ENCODE data around the gene CNGA3. TPM values are rescaled to one million over a fixed set of nuclear protein-coding genes. Genes with fewer than 3 reads are reported as not detected.

Gene CNGA3
- total RNA-seq, 1 donor from 2014 or later, result 3.7 TPM

DNA sequence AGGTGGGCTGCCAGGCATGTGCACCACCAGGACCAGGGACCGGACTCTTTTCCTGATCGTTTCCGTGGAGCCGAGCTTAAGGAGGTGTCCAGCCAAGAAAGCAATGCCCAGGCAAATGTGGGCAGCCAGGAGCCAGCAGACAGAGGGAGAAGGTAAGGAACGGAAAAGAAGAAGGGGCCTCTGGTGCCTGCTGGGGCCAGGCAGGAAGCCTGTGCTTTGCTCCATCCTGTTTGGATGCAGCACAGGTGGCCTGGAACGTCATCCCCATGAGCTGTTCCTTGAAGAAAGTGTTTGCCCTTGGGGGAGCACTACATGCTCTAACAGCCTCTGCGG, 33.9 kb downstream of the CNGA3 start:
- Mint-ChIP-seq H3K4me1 (ENCODE audit: unreplicated experiment) (peaks cover 10% of the 10 kb centered on the region), H3K4me3 (no peak overlapping the region)

DNA sequence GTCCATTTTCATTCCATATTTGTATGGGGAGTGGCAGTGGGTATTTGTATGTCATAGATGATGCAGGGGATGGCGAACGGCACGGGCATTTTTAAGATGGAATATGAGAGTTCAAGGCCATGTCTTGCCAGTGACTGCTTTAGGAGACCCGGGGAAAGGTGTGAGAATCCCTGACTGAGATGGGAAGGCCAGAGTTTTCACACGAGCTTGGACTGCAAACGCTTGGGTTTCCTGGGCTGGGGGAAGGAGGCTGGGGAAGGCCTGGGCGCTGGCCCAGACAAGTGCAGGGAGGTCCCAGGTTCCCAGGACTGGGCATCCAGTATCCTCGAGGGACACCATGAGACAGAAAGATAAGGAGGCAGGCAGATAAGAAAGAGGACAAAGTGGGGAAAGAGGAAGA, 35.2 kb downstream of the CNGA3 start:
- H3K9me3 Mint-ChIP-seq, result no peaks in the 10 kb centered on the region
- peaks cover 28% of the 10 kb centered on the region for H3K27me3 Mint-ChIP-seq
- TF ChIP-seq, protein P1, sequence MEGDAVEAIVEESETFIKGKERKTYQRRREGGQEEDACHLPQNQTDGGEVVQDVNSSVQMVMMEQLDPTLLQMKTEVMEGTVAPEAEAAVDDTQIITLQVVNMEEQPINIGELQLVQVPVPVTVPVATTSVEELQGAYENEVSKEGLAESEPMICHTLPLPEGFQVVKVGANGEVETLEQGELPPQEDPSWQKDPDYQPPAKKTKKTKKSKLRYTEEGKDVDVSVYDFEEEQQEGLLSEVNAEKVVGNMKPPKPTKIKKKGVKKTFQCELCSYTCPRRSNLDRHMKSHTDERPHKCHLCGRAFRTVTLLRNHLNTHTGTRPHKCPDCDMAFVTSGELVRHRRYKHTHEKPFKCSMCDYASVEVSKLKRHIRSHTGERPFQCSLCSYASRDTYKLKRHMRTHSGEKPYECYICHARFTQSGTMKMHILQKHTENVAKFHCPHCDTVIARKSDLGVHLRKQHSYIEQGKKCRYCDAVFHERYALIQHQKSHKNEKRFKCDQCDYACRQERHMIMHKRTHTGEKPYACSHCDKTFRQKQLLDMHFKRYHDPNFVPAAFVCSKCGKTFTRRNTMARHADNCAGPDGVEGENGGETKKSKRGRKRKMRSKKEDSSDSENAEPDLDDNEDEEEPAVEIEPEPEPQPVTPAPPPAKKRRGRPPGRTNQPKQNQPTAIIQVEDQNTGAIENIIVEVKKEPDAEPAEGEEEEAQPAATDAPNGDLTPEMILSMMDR (conservative IDR thresholded peaks at IDR 0.05), result no peak
- no peaks in the 10 kb centered on the region for H3K36me3 Mint-ChIP-seq
- no peak for DNase-seq (ENCODE audit: extremely low spot score, unreplicated experiment)
- H3K4me3 Mint-ChIP-seq, result no peak overlapping the region
- peaks cover 8% of the 10 kb centered on the region for H3K4me1 Mint-ChIP-seq (ENCODE audit: unreplicated experiment)
- H3K27ac Mint-ChIP-seq, result no peak overlapping the region

More for the DNA sequence above, 33.9 kb downstream of the CNGA3 start:
- Mint-ChIP-seq H3K36me3 (no peaks in the 10 kb centered on the region), H3K27me3 (peaks cover 41% of the 10 kb centered on the region), H3K27ac (no peak overlapping the region), H3K9me3 (no peaks in the 10 kb centered on the region)
- TF ChIP-seq, protein P1 (conservative IDR thresholded peaks at IDR 0.05), result no peak
- DNase-seq (ENCODE audit: extremely low spot score, unreplicated experiment), result no peak

DNA sequence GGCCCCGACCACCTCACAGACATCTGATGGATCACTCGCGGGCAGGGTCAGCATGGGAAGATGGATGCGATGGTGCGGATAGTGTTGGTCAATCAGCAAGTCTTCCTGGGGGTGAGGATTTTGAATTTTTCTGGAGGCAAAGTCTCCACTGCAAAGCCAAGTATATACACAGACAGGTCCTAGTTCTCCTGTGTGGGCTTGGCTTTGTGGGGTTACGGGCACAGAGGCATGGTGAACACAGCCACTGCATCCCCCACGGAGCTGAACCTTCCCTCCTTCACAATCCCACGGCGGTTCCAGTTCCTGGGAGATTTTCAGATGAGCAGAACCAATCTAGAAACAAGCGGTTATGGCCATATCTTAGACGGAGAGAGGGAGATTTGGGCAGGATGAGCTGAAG, 35.8 kb downstream of the CNGA3 start:
- Mint-ChIP-seq H3K36me3 (no peaks in the 10 kb centered on the region), H3K27me3 (peaks cover 25% of the 10 kb centered on the region), H3K9me3 (no peaks in the 10 kb centered on the region), H3K4me3 (no peak overlapping the region), H3K27ac (no peak overlapping the region), H3K4me1 (ENCODE audit: unreplicated experiment) (peaks cover 3% of the 10 kb centered on the region)
- TF ChIP-seq, protein P1 (conservative IDR thresholded peaks at IDR 0.05), result no peak
- DNase-seq (ENCODE audit: extremely low spot score, unreplicated experiment), result no peak

GRCh38 chr2:98382739-98383138, 36.5 kb downstream of the CNGA3 start:
- H3K27me3 Mint-ChIP-seq, result peaks cover 21% of the 10 kb centered on the region
- no peak overlapping the region for H3K4me3 Mint-ChIP-seq
- no peaks in the 10 kb centered on the region for H3K9me3 Mint-ChIP-seq

DNA sequence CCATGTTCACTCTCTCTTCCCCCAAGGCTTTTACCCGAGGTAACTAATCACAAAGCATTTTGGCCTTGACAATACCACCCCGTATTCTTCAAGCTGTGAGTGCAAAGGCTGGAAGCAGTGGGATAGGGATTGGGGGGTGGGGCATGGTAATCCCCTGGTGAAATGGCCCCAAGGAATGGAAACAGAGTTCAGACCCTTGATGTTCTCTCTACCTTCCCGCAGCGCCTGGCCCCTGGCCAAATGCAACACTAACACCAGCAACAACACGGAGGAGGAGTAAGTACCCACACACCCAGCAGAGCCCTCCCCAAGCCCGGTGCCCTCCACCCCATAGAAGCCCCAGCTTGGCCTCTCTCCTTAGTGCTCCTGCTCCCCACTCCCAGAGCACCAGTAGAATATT, 36.9 kb downstream of the CNGA3 start:
- no peak for DNase-seq (ENCODE audit: extremely low spot score, unreplicated experiment)
- H3K36me3 Mint-ChIP-seq, result no peaks in the 10 kb centered on the region
- TF ChIP-seq, protein P1 (conservative IDR thresholded peaks at IDR 0.05), result no peak
- no peak overlapping the region for H3K4me3 Mint-ChIP-seq
- peaks cover 3% of the 10 kb centered on the region for H3K4me1 Mint-ChIP-seq (ENCODE audit: unreplicated experiment)
- no peaks in the 10 kb centered on the region for H3K9me3 Mint-ChIP-seq
- no peak overlapping the region for H3K27ac Mint-ChIP-seq
- H3K27me3 Mint-ChIP-seq, result peaks cover 18% of the 10 kb centered on the region

More at GRCh38 chr2:98382739-98383138, 36.5 kb downstream of the CNGA3 start:
- no peaks in the 10 kb centered on the region for H3K36me3 Mint-ChIP-seq
- TF ChIP-seq, protein P1 (conservative IDR thresholded peaks at IDR 0.05), result no peak
- no peak for DNase-seq (ENCODE audit: extremely low spot score, unreplicated experiment)
- peaks cover 3% of the 10 kb centered on the region for H3K4me1 Mint-ChIP-seq (ENCODE audit: unreplicated experiment)
- no peak overlapping the region for H3K27ac Mint-ChIP-seq
